RWPE2 (cell line): Measurements from ENCODE around the gene TNPO1.

ENCODE experiments used
- ATAC-seq: fragments of 200-7000 bp; cut with Tn5 transposase; 3 replicates; pipeline ENCODE4 v1.9.1; 2021; ENCODE audit warnings: low read depth
- DNase-seq: peaks from one replicate; pipeline ENCODE4 v3.0.0-alpha.2; 2020; ENCODE audit warnings: low spot score
- H3K27ac ChIP-seq: fragments of 450-650 bp; 2 replicates; pipeline ENCODE4 v1.5.1; 2017; ENCODE audit warnings: mild to moderate bottlenecking; ENCODE audit not compliant: poor library complexity, severe bottlenecking
- H3K27me3 ChIP-seq: fragments of 250-450 bp; sonication (Bioruptor Pico); 2 replicates; pipeline ENCODE4 v1.5.1; 2021; ENCODE audit warnings: mild to moderate bottlenecking, moderate library complexity; ENCODE audit not compliant: insufficient read depth, poor library complexity, severe bottlenecking
- H3K36me3 ChIP-seq: fragments of 250-450 bp; sonication (Bioruptor Pico); 2 replicates; pipeline ENCODE4 v1.5.1; 2020; ENCODE audit warnings: low read depth, mild to moderate bottlenecking, moderate library complexity
- H3K4me1 ChIP-seq: fragments of 250-450 bp; sonication (Bioruptor Pico); 2 replicates; pipeline ENCODE4 v1.5.1; 2021; ENCODE audit warnings: mild to moderate bottlenecking, moderate library complexity; ENCODE audit not compliant: insufficient read depth, poor library complexity, severe bottlenecking
- H3K4me3 ChIP-seq: fragments of 250-450 bp; sonication (Bioruptor Pico); 2 replicates; pipeline ENCODE4 v1.5.1; 2021; ENCODE audit warnings: mild to moderate bottlenecking, moderate library complexity; ENCODE audit not compliant: severe bottlenecking
- H3K9me3 ChIP-seq: fragments of 250-450 bp; sonication (Bioruptor Pico); 2 replicates; pipeline ENCODE4 v1.5.1; 2021; ENCODE audit warnings: mild to moderate bottlenecking, moderate library complexity; ENCODE audit not compliant: severe bottlenecking
- CTCF ChIP-seq: fragments of 450-650 bp; IDR thresholded peaks from one replicate; pipeline ENCODE4 v1.5.1; 2017; ENCODE audit warnings: mild to moderate bottlenecking, moderate library complexity; ENCODE audit not compliant: poor library complexity, severe bottlenecking

Gene TNPO1

GRCh38 chr5:72848474-72849428, 32.3 kb downstream of the TNPO1 start:
- peak; percentile 37 for ATAC-seq
- H3K4me3 ChIP-seq, result peak overlapping the region; percentile 82
- no peaks in the 10 kb centered on the region for H3K9me3 ChIP-seq
- H3K4me1 ChIP-seq, result peaks cover 59% of the 10 kb centered on the region
- H3K27me3 ChIP-seq, result no peaks in the 10 kb centered on the region
- DNase-seq, result no peak
- peaks cover 47% of the 10 kb centered on the region for H3K36me3 ChIP-seq
- no peak for TF ChIP-seq CTCF
- H3K27ac ChIP-seq, result peak overlapping the region; percentile 76

- no peaks in the 10 kb centered on the region for H3K27me3 ChIP-seq
- ATAC-seq (no peak), DNase-seq (no peak)
- H3K9me3 ChIP-seq, result no peaks in the 10 kb centered on the region
- peak overlapping the region; percentile 82 for H3K4me3 ChIP-seq
- H3K27ac ChIP-seq, result peak overlapping the region; percentile 76
- H3K36me3 ChIP-seq, result peaks cover 55% of the 10 kb centered on the region
- TF ChIP-seq CTCF, result no peak
- H3K4me1 ChIP-seq, result peaks cover 57% of the 10 kb centered on the region
Measured at GRCh38 chr5:72849546-72849945, 33.1 kb downstream of the TNPO1 start.

DNA sequence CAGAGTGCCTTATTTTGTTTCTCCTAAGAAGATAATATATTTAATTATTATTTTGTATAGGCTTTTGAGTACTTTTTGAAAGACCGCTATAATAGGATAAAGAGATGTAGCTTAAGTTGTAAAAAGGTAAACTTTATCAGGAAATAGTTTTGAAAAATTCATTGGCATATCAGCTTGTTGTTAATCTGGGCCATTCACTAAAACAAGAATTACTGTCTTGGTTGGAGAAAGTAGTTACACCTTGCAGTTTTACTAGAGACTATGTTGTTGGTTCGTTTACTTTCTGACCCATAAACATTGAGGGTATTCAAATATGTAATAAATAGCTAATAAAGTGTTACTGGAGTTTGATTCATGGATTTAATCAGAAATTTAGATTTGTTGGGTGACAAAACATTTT, 33.7 kb downstream of the TNPO1 start:
- H3K27ac ChIP-seq, result no peak overlapping the region
- no peak for ATAC-seq
- H3K9me3 ChIP-seq, result no peaks in the 10 kb centered on the region
- peaks cover 61% of the 10 kb centered on the region for H3K36me3 ChIP-seq
- peaks cover 57% of the 10 kb centered on the region for H3K4me1 ChIP-seq
- H3K4me3 ChIP-seq, result peak overlapping the region; percentile 82
- no peak for TF ChIP-seq CTCF
- no peak for DNase-seq
- no peaks in the 10 kb centered on the region for H3K27me3 ChIP-seq

GRCh38 chr5:72852356-72852755, 35.9 kb downstream of the TNPO1 start:
- H3K27ac ChIP-seq, result no peak overlapping the region
- ATAC-seq, result no peak
- H3K4me1 ChIP-seq, result peaks cover 36% of the 10 kb centered on the region
- H3K27me3 ChIP-seq, result no peaks in the 10 kb centered on the region
- H3K4me3 ChIP-seq, result no peak overlapping the region
- no peak for TF ChIP-seq CTCF
- no peak for DNase-seq
- H3K36me3 ChIP-seq, result peaks cover 83% of the 10 kb centered on the region
- H3K9me3 ChIP-seq, result no peaks in the 10 kb centered on the region

GRCh38 chr5:72854419-72854818, 38.0 kb downstream of the TNPO1 start:
- Histone ChIP-seq H3K27ac (no peak overlapping the region), H3K4me1 (peaks cover 32% of the 10 kb centered on the region), H3K27me3 (no peaks in the 10 kb centered on the region), H3K4me3 (no peak overlapping the region), H3K9me3 (no peaks in the 10 kb centered on the region), H3K36me3 (peaks cover 98% of the 10 kb centered on the region)
- no peak for DNase-seq
- ATAC-seq, result no peak
- no peak for TF ChIP-seq CTCF
